ENCODE data around the gene MICAL1. TPM values are rescaled to one million over a fixed set of nuclear protein-coding genes. Genes with fewer than 3 reads are reported as not detected.
A peak's percentile ranks its signal among the peaks of the same experiment; 100 is the strongest.

MICAL1 gene
- total RNA-seq, 6 experiments from 2014 or later, result 37.9 to 44.9 (median 40.4) TPM

DNA sequence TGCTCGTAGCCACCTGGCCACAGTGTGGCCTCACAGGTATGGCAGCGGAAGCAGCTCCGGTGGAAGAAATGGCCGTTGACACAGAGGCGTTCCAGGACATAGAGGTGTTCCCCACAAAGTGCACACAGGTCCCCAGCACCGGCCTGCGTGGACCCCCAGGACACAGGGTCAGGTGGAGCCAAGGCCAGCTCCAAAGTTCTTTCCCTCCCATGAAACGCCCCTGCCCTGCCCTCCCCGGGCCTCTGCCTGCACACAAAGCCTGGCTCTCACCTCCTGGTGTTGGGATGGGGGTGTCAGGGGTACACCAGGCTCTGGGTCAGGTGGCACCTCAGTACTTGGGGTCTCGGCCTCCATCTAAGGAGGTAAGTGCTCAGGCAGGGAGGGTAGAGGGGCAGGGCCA, 8.5 kb downstream of the MICAL1 start:
- peaks cover 3% of the 10 kb centered on the region for H3K4me1 Mint-ChIP-seq (ENCODE audit: low read depth)
- H3K9me3 Mint-ChIP-seq, result no peaks in the 10 kb centered on the region
- no peak for DNase-seq
- H3K27me3 Mint-ChIP-seq (ENCODE audit: insufficient read depth), result no peaks in the 10 kb centered on the region; the same call in 1 of the 2 replicates
- H3K4me3 Mint-ChIP-seq, result no peak overlapping the region
- H3K27ac Mint-ChIP-seq, result no peak overlapping the region
- H3K36me3 Mint-ChIP-seq (ENCODE audit: low read depth), result peaks cover 28% of the 10 kb centered on the region
- TF ChIP-seq, protein P1, sequence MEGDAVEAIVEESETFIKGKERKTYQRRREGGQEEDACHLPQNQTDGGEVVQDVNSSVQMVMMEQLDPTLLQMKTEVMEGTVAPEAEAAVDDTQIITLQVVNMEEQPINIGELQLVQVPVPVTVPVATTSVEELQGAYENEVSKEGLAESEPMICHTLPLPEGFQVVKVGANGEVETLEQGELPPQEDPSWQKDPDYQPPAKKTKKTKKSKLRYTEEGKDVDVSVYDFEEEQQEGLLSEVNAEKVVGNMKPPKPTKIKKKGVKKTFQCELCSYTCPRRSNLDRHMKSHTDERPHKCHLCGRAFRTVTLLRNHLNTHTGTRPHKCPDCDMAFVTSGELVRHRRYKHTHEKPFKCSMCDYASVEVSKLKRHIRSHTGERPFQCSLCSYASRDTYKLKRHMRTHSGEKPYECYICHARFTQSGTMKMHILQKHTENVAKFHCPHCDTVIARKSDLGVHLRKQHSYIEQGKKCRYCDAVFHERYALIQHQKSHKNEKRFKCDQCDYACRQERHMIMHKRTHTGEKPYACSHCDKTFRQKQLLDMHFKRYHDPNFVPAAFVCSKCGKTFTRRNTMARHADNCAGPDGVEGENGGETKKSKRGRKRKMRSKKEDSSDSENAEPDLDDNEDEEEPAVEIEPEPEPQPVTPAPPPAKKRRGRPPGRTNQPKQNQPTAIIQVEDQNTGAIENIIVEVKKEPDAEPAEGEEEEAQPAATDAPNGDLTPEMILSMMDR (IDR thresholded peaks at IDR 0.05), result no peak

DNA sequence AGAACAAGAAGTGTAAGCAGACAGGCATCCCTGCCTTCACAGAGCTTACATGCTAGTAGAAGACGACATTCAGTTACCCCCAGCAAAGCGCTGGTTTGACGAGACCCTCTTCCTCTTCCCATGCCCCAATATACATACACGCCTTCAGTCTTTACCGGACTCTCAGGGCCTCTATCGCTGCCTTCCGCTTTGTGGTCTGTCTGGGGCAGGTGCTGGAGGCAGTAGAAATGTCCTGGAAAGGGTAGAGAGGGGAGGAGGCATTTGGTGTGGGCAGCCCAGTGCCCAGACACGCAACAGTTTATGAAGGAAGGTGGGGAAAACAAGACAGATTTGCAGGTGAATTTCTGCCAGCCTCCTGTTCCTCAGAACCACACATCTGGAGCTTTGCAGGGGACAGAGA, 9.0 kb downstream of the MICAL1 start:
- Mint-ChIP-seq H3K27ac (no peak overlapping the region), H3K4me3 (no peak overlapping the region), H3K4me1 (ENCODE audit: low read depth) (peaks cover 9% of the 10 kb centered on the region), H3K27me3 (ENCODE audit: insufficient read depth) (peaks cover under 1% of the 10 kb centered on the region), H3K9me3 (no peaks in the 10 kb centered on the region), H3K36me3 (ENCODE audit: low read depth) (peaks cover 29% of the 10 kb centered on the region)
- TF ChIP-seq, protein P1 (IDR thresholded peaks at IDR 0.05), result no peak
- no peak for DNase-seq

DNA sequence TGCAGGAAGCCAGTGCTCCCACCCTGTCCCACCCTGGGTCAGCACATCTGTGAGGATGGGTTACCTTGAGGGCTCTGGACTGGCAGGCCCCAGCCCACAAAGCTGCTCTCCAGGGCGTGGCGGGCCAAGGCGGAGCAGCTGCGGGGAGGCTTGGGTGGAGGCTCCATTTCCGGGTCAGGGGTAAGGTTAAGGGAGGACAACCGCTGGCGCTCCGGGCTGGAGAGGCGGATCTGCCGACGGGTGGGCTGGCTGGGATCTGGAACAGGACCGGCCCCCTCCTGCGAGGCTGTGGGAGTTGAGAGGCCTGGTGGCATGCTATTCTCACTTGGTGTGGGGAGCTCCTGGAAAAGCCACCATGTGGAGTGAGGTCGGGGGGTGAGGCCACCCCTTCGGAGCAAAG, 9.5 kb downstream of the MICAL1 start:
- Mint-ChIP-seq H3K4me3 (no peak overlapping the region), H3K36me3 (ENCODE audit: low read depth) (peaks cover 29% of the 10 kb centered on the region), H3K27ac (no peak overlapping the region), H3K9me3 (no peaks in the 10 kb centered on the region), H3K4me1 (ENCODE audit: low read depth) (peaks cover 12% of the 10 kb centered on the region), H3K27me3 (ENCODE audit: insufficient read depth) (peaks cover 5% of the 10 kb centered on the region)
- DNase-seq, result no peak
- TF ChIP-seq, protein P1 (IDR thresholded peaks at IDR 0.05), result no peak

DNA sequence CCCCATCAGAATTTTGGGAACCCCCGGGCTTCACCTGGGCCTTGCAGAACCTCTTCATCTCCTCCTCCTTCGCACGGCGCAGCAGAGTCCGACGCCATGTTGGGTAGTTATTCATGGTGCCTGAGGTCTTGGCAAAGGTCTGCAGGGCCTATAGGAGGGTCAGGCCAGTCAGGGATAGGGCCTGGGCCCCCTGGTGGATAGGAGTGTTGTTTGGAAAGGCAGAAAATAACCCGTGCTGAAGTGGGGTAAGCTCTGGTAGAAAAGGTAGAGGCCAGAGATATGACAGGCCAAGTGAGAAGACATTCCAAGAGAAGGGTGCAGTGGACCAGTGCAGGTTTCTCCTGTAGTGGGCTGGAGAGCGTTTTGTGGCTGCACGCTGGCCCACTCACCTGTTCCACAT, 10.2 kb downstream of the MICAL1 start:
- Mint-ChIP-seq H3K27ac (no peak overlapping the region; the same call in 1 of the 2 replicates), H3K9me3 (no peaks in the 10 kb centered on the region), H3K27me3 (ENCODE audit: insufficient read depth) (peaks cover 6% of the 10 kb centered on the region), H3K36me3 (ENCODE audit: low read depth) (peaks cover 25% of the 10 kb centered on the region), H3K4me1 (ENCODE audit: low read depth) (peaks cover 12% of the 10 kb centered on the region), H3K4me3 (no peak overlapping the region)
- TF ChIP-seq, protein P1 (IDR thresholded peaks at IDR 0.05), result peak; percentile 28
- DNase-seq, result no peak

DNA sequence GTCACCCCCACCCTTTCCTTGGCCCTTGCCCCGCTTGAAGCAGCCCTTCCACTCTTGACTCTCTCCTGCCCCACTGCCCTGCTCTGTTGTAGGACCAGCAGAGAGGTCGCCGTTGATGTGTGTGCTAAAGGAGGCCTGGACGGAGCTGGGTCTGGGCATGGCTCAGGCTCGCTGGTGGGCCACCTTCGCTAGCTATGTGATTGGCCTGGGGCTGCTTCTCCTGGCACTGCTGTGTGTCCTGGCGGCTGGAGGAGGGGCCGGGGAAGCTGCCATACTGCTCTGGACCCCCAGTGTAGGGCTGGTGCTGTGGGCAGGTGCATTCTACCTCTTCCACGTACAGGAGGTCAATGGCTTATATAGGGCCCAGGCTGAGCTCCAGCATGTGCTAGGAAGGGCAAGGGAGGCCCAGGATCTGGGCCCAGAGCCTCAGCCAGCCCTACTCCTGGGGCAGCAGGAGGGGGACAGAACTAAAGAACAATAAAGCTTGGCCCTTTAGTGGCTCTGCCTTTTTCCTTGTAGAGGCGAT, 12.1 kb downstream of the MICAL1 start:
- Mint-ChIP-seq H3K4me3 (no peak overlapping the region), H3K9me3 (no peaks in the 10 kb centered on the region), H3K27me3 (ENCODE audit: insufficient read depth) (peaks cover 10% of the 10 kb centered on the region), H3K4me1 (ENCODE audit: low read depth) (peaks cover 23% of the 10 kb centered on the region), H3K27ac (no peak overlapping the region), H3K36me3 (ENCODE audit: low read depth) (peaks cover 25% of the 10 kb centered on the region)
- DNase-seq, result no peak
- TF ChIP-seq, protein P1 (IDR thresholded peaks at IDR 0.05), result no peak

All from HFFc6 (cell line).